Keratinocyte (primary cell): ENCODE data around the gene CHRD. TPM values are rescaled to one million over a fixed set of nuclear protein-coding genes. Genes with fewer than 3 reads are reported as not detected.

Source experiments
- DNase-seq: peaks from one replicate; pipeline ENCODE4 v3.0.0-alpha.2; 2011; ENCODE audit warnings: low read depth, missing footprints, low spot score
- FAIRE-seq: peaks from 2 replicates; lab custom pipeline; 2011; peaks lifted over from hg19 to GRCh38; lab: Jason Lieb, UNC
- H2AFZ ChIP-seq: 2 replicates; pipeline ENCODE4 v1.6.0; 2012; ENCODE audit warnings: low read length, control low read depth, inconsistent platforms; ENCODE audit not compliant: control insufficient read depth
- H3K27ac ChIP-seq: 2 replicates; pipeline ENCODE4 v1.5.1; 2011; ENCODE audit warnings: low read length; ENCODE audit not compliant: control insufficient read depth, insufficient read depth
- H3K27me3 ChIP-seq: 3 replicates; pipeline ENCODE4 v1.6.0; 2011; ENCODE audit warnings: low read length; ENCODE audit not compliant: control insufficient read depth, insufficient read depth; ENCODE audit errors: extremely low read depth
- H3K36me3 ChIP-seq, 2 experiments: 2 replicates in 1 of 2; 3 replicates in 1 of 2; pipeline ENCODE4 v1.5.1; 2011; ENCODE audit warnings: low read length in 2 of 2, mild to moderate bottlenecking in 1 of 2; ENCODE audit not compliant: control insufficient read depth in 2 of 2, insufficient read depth in 2 of 2; ENCODE audit errors: extremely low read depth in 1 of 2
- H3K4me1 ChIP-seq: 3 replicates; pipeline ENCODE4 v1.5.1; 2011; ENCODE audit warnings: low read length; ENCODE audit not compliant: control insufficient read depth, insufficient read depth; ENCODE audit errors: extremely low read depth
- H3K4me2 ChIP-seq: 3 replicates; pipeline ENCODE4 v1.6.0; 2011; ENCODE audit warnings: low read depth, low read length; ENCODE audit not compliant: control insufficient read depth, insufficient read depth; ENCODE audit errors: extremely low read depth
- H3K4me3 ChIP-seq, 3 experiments: fragments of 200-600 bp in 1 of 3; sonication (generic) in 1 of 3; 2 replicates in 2 of 3; 3 replicates in 1 of 3; pipeline ENCODE4 v1.5.1; 2011 to 2016; ENCODE audit warnings: low read length in 3 of 3, mild to moderate bottlenecking in 3 of 3, control low read depth in 2 of 3, inconsistent platforms in 1 of 3, low read depth in 1 of 3, mixed read lengths in 1 of 3, mixed run types in 1 of 3, moderate library complexity in 1 of 3; ENCODE audit not compliant: control insufficient read depth in 2 of 3, insufficient read depth in 2 of 3; ENCODE audit errors: extremely low read depth in 1 of 3
- H3K79me2 ChIP-seq: 2 replicates; pipeline ENCODE4 v1.6.0; 2012; ENCODE audit warnings: low read length; ENCODE audit not compliant: control insufficient read depth, insufficient read depth
- H3K9ac ChIP-seq: 3 replicates; pipeline ENCODE4 v1.6.0; 2011; ENCODE audit warnings: low read length; ENCODE audit not compliant: control insufficient read depth, insufficient read depth; ENCODE audit errors: extremely low read depth
- H3K9me1 ChIP-seq: 3 replicates; pipeline ENCODE4 v1.6.0; 2011; ENCODE audit warnings: low read length; ENCODE audit not compliant: control insufficient read depth, insufficient read depth; ENCODE audit errors: extremely low read depth
- H3K9me3 ChIP-seq: 2 replicates; pipeline ENCODE4 v1.5.1; 2012; ENCODE audit warnings: low read depth, low read length; ENCODE audit not compliant: control insufficient read depth
- H4K20me1 ChIP-seq: 3 replicates; pipeline ENCODE4 v1.6.0; 2011; ENCODE audit warnings: low read length; ENCODE audit not compliant: control insufficient read depth, insufficient read depth; ENCODE audit errors: extremely low read depth
- EZH2 ChIP-seq: IDR thresholded peaks from one replicate; pipeline ENCODE4 v1.6.1; 2012; ENCODE audit warnings: inconsistent platforms, mild to moderate bottlenecking, low read length, moderate library complexity
- dilution Hi-C: fragments of 300-500 bp; cut with MboI; formaldehyde crosslinking; loops from one replicate; pipeline ENCODE4 v1.7.0; 2020; ENCODE audit warnings: low sequenced_read_pairs; ENCODE audit not compliant: extremely low pct_ligation_motif_present
- polyA plus RNA-seq, 5 experiments: library from polyadenylated mRNA; depleted of rRNA in 3 of 5; stranded (reverse) in 3 of 5; stranded (forward) in 1 of 5; unstranded in 1 of 5; fragments of >200 nt; gene quantifications; 1 replicate in 1 of 5; 2 replicates in 3 of 5; 3 replicates in 1 of 5; pipeline versions ENCODE4 v1.2.1 to v1.2.3, GENCODE V29; 2011 to 2012; ENCODE audit warnings: missing spikeins in 2 of 5, low read depth in 1 of 5, low replicate concordance in 1 of 5
- TF ChIP-seq, protein P1 (sequence below), 3 experiments: IDR thresholded peaks in 1 of 3; conservative IDR thresholded peaks in 1 of 3; optimal IDR thresholded peaks in 1 of 3; 2 replicates in 2 of 3; 3 replicates in 1 of 3; pipeline versions ENCODE3 to v1.5.1; 2011; ENCODE audit warnings: low read length in 3 of 3, mild to moderate bottlenecking in 3 of 3, moderate library complexity in 2 of 3, control low read depth in 1 of 3, inconsistent platforms in 1 of 3; ENCODE audit not compliant: insufficient read depth in 2 of 3; ENCODE audit errors: extremely low read depth in 1 of 3

CHRD gene
- polyA plus RNA-seq, 1 donor (not counting 4 experiments of a cell fraction or from before 2014, with no cell fraction given) = not detected

DNA sequence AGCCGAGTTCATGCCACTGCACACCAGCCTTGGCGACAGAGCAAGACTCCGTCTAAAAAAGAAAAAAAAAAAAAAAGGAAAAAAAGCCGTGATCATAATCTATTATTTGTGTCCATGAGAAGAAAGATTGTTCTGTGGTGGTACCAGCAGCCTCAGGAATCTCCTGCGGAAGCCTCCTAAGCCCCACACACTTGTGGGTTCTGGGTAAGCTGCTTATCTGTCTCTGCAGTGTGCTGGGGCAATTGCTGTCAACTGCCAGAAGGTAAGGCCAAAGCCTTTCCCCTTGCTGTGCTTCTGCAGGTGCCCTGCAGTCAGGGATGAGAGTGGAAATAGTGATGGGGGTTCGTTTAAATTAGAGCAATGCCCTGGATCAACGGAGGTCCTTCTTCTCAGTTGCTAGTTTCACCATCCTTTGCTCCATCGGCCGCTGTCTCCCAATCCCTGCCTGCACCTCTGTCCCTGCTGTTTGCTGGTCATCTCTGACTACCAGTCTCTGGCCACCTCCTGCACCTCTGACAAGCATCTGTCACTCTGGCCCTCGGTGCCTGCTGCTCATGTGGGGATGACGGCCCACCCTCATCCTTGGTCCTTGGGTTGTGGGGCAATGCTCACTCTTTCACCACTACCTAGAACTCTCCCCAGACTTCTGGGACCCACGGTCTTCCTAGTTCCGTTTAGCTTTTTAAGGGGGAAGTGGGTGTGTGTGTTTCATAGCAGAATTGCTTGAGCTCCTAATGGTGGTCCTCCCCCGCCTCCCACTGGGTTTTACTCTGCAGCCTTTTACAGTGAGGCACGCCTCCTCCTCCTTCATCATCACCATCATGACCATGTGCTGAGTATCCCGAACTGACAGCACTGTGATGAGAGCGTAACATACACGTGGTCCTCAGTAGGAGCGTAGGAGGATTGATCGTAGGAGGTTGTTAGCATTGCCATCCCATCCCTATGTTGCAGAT is 25.5 kb downstream of the CHRD start:
- no peak overlapping the region for H3K4me2 ChIP-seq
- H3K27ac ChIP-seq = no peak overlapping the region
- no peaks in the 10 kb centered on the region for H3K4me1 ChIP-seq
- dilution Hi-C loops = no loop called here
- no peak overlapping the region for H3K4me3 ChIP-seq
- no peaks in the 10 kb centered on the region for H3K9me1 ChIP-seq
- H3K9me3 ChIP-seq = no peaks in the 10 kb centered on the region
- TF ChIP-seq EZH2 = no peak
- TF ChIP-seq, protein P1, sequence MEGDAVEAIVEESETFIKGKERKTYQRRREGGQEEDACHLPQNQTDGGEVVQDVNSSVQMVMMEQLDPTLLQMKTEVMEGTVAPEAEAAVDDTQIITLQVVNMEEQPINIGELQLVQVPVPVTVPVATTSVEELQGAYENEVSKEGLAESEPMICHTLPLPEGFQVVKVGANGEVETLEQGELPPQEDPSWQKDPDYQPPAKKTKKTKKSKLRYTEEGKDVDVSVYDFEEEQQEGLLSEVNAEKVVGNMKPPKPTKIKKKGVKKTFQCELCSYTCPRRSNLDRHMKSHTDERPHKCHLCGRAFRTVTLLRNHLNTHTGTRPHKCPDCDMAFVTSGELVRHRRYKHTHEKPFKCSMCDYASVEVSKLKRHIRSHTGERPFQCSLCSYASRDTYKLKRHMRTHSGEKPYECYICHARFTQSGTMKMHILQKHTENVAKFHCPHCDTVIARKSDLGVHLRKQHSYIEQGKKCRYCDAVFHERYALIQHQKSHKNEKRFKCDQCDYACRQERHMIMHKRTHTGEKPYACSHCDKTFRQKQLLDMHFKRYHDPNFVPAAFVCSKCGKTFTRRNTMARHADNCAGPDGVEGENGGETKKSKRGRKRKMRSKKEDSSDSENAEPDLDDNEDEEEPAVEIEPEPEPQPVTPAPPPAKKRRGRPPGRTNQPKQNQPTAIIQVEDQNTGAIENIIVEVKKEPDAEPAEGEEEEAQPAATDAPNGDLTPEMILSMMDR (optimal IDR thresholded peaks at IDR 0.05 in 1 of 3, IDR thresholded peaks at IDR 0.05 in 1 of 3, conservative IDR thresholded peaks at IDR 0.05 in 1 of 3; ENCODE audit: extremely low read depth in 1 of 3, insufficient read depth in 2 of 3, low read length in 3 of 3) = no peak
- H3K36me3 ChIP-seq = no peaks in the 10 kb centered on the region
- peaks cover 13% of the 10 kb centered on the region for H3K27me3 ChIP-seq
- no peak overlapping the region for H2AFZ ChIP-seq
- DNase-seq (no peak), FAIRE-seq (no peak)
- H4K20me1 ChIP-seq = no peaks in the 10 kb centered on the region
- H3K9ac ChIP-seq = no peak overlapping the region
- no peaks in the 10 kb centered on the region for H3K79me2 ChIP-seq

DNA sequence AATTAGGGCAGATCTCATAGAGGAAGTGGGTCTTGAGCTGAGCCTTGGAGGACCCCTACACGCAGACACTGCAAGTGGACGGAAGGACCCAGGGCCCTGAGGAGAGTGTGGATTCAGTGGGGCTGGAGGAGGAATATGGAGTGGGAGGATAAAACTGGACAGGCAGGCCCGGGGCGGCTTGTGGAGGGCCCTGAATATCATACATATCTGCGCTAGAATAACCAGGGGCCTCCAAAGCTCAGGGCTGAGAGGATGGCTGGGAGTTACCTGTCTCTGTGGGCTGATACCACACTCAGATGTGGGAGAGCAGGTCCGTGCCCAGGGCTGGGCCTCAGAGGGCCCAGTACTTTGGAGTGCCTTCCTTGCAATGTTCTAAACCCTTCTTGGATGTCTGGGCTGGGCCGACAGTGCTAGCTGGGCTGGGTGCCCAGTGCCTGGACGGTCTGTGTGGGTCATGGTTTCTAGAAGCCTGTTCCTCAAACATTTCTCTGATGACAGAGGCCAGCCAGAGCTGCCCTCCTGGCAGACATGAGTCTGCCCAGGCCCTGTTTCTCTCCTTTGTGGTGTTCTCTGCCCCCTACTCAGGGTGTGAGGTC is 29.6 kb downstream of the CHRD start:
- FAIRE-seq = no peak
- no peaks in the 10 kb centered on the region for H4K20me1 ChIP-seq
- TF ChIP-seq, protein P1 (optimal IDR thresholded peaks at IDR 0.05 in 1 of 3, IDR thresholded peaks at IDR 0.05 in 1 of 3, conservative IDR thresholded peaks at IDR 0.05 in 1 of 3; ENCODE audit: extremely low read depth in 1 of 3, insufficient read depth in 2 of 3, low read length in 3 of 3) = no peak
- no peak for TF ChIP-seq EZH2
- no peak overlapping the region for H3K9ac ChIP-seq
- H3K36me3 ChIP-seq = no peaks in the 10 kb centered on the region
- no peaks in the 10 kb centered on the region for H3K79me2 ChIP-seq
- no peak overlapping the region for H3K27ac ChIP-seq
- dilution Hi-C loops = no loop called here
- no peaks in the 10 kb centered on the region for H3K9me3 ChIP-seq
- no peak for DNase-seq
- H3K27me3 ChIP-seq = no peaks in the 10 kb centered on the region
- no peaks in the 10 kb centered on the region for H3K4me1 ChIP-seq
- no peak overlapping the region for H2AFZ ChIP-seq
- no peaks in the 10 kb centered on the region for H3K9me1 ChIP-seq
- no peak overlapping the region for H3K4me3 ChIP-seq
- no peak overlapping the region for H3K4me2 ChIP-seq
